ENCODE measurements around the gene BCAP29.

Gene BCAP29

GRCh38 chr7:107606303-107606702 is 26.3 kb downstream of the BCAP29 start:
- Histone ChIP-seq H3K79me1 (ENCODE audit: low read depth, low read length) (no peaks in the 10 kb centered on the region), H2AK5ac (ENCODE audit: low read depth, low read length) (no peak overlapping the region), H2BK12ac (ENCODE audit: low read length) (no peak overlapping the region), H3K23ac (ENCODE audit: low read depth, low read length, poor library complexity) (no peak overlapping the region), H3K4me2 (ENCODE audit: insufficient read depth, low read length, poor library complexity, severe bottlenecking) (no peak overlapping the region), H3K4me1 (ENCODE audit: control insufficient read depth in 2 of 2, insufficient read depth in 1 of 2, low read depth in 1 of 2, low read length in 2 of 2) (no peaks in the 10 kb centered on the region), H4K91ac (ENCODE audit: low read depth, low read length, poor library complexity) (no peak overlapping the region), H3K9me3 (replicated peaks in 1 of 2; ENCODE audit: control insufficient read depth in 2 of 2, insufficient read depth in 1 of 2, low read depth in 1 of 2, low read length in 2 of 2) (no peaks in the 10 kb centered on the region), H4K8ac (ENCODE audit: low read depth, low read length) (no peak overlapping the region), H3K18ac (ENCODE audit: low read length) (no peak overlapping the region), H3K4ac (ENCODE audit: low read length) (no peak overlapping the region), H3K36me3 (replicated peaks in 1 of 2; ENCODE audit: control insufficient read depth in 2 of 2, insufficient read depth in 2 of 2, low read length in 2 of 2) (peaks cover 0 to 40% of the 10 kb centered on the region in 2 donors), H3K4me3 (ENCODE audit: low read length in 2 of 2) (no peak overlapping the region), H2BK120ac (ENCODE audit: low read depth, low read length) (no peak overlapping the region), H3K14ac (ENCODE audit: low read length) (no peak overlapping the region), H2BK15ac (ENCODE audit: low read length) (no peak overlapping the region), H3K27ac (replicated peaks; ENCODE audit: low read length) (no peak overlapping the region), H3K9ac (ENCODE audit: low read depth, low read length, poor library complexity) (no peak overlapping the region), H2BK5ac (ENCODE audit: low read length) (no peak overlapping the region), H3K27me3 (ENCODE audit: control insufficient read depth in 3 of 3, insufficient read depth in 3 of 3, low read depth in 1 of 3, low read length in 3 of 3) (no peaks in the 10 kb centered on the region), H2AFZ (ENCODE audit: low read length) (no peak overlapping the region)
- WGBS, 2 donors (ENCODE audit: extremely low coverage in 2 of 2, insufficient read length in 2 of 2, insufficient replicate concordance in 1 of 2), result no CpG with 5 or more reads among the region's 1 CpG
- DNase-seq (ENCODE audit: low spot score), result no peak

GRCh38 chr7:107609811-107610261 is 29.8 kb downstream of the BCAP29 start:
- H3K9ac ChIP-seq (ENCODE audit: low read depth, low read length, poor library complexity), result no peak overlapping the region
- H3K79me1 ChIP-seq (ENCODE audit: low read depth, low read length), result no peaks in the 10 kb centered on the region
- WGBS, 2 donors (ENCODE audit: extremely low coverage in 2 of 2, insufficient read length in 2 of 2, insufficient replicate concordance in 1 of 2), result no CpG with 5 or more reads among the region's 4 CpGs
- H2AK5ac ChIP-seq (ENCODE audit: low read depth, low read length), result no peak overlapping the region
- no peaks in the 10 kb centered on the region for H3K4me1 ChIP-seq (ENCODE audit: control insufficient read depth in 2 of 2, insufficient read depth in 1 of 2, low read depth in 1 of 2, low read length in 2 of 2)
- no peak overlapping the region for H3K4me3 ChIP-seq (ENCODE audit: low read length in 2 of 2)
- DNase-seq (ENCODE audit: low spot score), result no peak
- no peak overlapping the region for H2BK15ac ChIP-seq (ENCODE audit: low read length)
- H3K27me3 ChIP-seq (ENCODE audit: control insufficient read depth in 3 of 3, insufficient read depth in 3 of 3, low read depth in 1 of 3, low read length in 3 of 3), result no peaks in the 10 kb centered on the region
- no peak overlapping the region for H2BK120ac ChIP-seq (ENCODE audit: low read depth, low read length)
- H2BK5ac ChIP-seq (ENCODE audit: low read length), result no peak overlapping the region
- no peak overlapping the region for H3K14ac ChIP-seq (ENCODE audit: low read length)
- no peak overlapping the region for H2AFZ ChIP-seq (ENCODE audit: low read length)
- no peak overlapping the region for H2BK12ac ChIP-seq (ENCODE audit: low read length)
- H3K27ac ChIP-seq (replicated peaks; ENCODE audit: low read length), result no peak overlapping the region
- no peak overlapping the region for H3K18ac ChIP-seq (ENCODE audit: low read length)
- H4K8ac ChIP-seq (ENCODE audit: low read depth, low read length), result no peak overlapping the region
- H4K91ac ChIP-seq (ENCODE audit: low read depth, low read length, poor library complexity), result no peak overlapping the region
- H3K9me3 ChIP-seq (replicated peaks in 1 of 2; ENCODE audit: control insufficient read depth in 2 of 2, insufficient read depth in 1 of 2, low read depth in 1 of 2, low read length in 2 of 2), result no peaks in the 10 kb centered on the region
- H3K23ac ChIP-seq (ENCODE audit: low read depth, low read length, poor library complexity), result no peak overlapping the region
- peaks cover 2 to 38% of the 10 kb centered on the region in 2 donors for H3K36me3 ChIP-seq (replicated peaks in 1 of 2; ENCODE audit: control insufficient read depth in 2 of 2, insufficient read depth in 2 of 2, low read length in 2 of 2)
- no peak overlapping the region for H3K4me2 ChIP-seq (ENCODE audit: insufficient read depth, low read length, poor library complexity, severe bottlenecking)
- no peak overlapping the region for H3K4ac ChIP-seq (ENCODE audit: low read length)

- Histone ChIP-seq H2AK5ac (ENCODE audit: low read depth, low read length) (no peak overlapping the region), H3K18ac (ENCODE audit: low read length) (no peak overlapping the region), H3K4ac (ENCODE audit: low read length) (no peak overlapping the region), H3K14ac (ENCODE audit: low read length) (no peak overlapping the region), H2BK5ac (ENCODE audit: low read length) (no peak overlapping the region), H3K27me3 (ENCODE audit: control insufficient read depth in 3 of 3, insufficient read depth in 3 of 3, low read depth in 1 of 3, low read length in 3 of 3) (no peaks in the 10 kb centered on the region), H4K8ac (ENCODE audit: low read depth, low read length) (no peak overlapping the region), H4K91ac (ENCODE audit: low read depth, low read length, poor library complexity) (no peak overlapping the region), H3K4me1 (ENCODE audit: control insufficient read depth in 2 of 2, insufficient read depth in 1 of 2, low read depth in 1 of 2, low read length in 2 of 2) (no peaks in the 10 kb centered on the region), H2AFZ (ENCODE audit: low read length) (no peak overlapping the region), H2BK12ac (ENCODE audit: low read length) (no peak overlapping the region), H3K9me3 (replicated peaks in 1 of 2; ENCODE audit: control insufficient read depth in 2 of 2, insufficient read depth in 1 of 2, low read depth in 1 of 2, low read length in 2 of 2) (no peaks in the 10 kb centered on the region), H3K9ac (ENCODE audit: low read depth, low read length, poor library complexity) (no peak overlapping the region), H3K27ac (replicated peaks; ENCODE audit: low read length) (no peak overlapping the region), H3K23ac (ENCODE audit: low read depth, low read length, poor library complexity) (no peak overlapping the region), H2BK120ac (ENCODE audit: low read depth, low read length) (no peak overlapping the region), H3K4me3 (ENCODE audit: low read length in 2 of 2) (no peak overlapping the region), H2BK15ac (ENCODE audit: low read length) (no peak overlapping the region), H3K4me2 (ENCODE audit: insufficient read depth, low read length, poor library complexity, severe bottlenecking) (no peak overlapping the region), H3K79me1 (ENCODE audit: low read depth, low read length) (no peaks in the 10 kb centered on the region), H3K36me3 (replicated peaks in 1 of 2; ENCODE audit: control insufficient read depth in 2 of 2, insufficient read depth in 2 of 2, low read length in 2 of 2) (peaks cover 2 to 38% of the 10 kb centered on the region in 2 donors)
- no CpG with 5 or more reads among the region's 1 CpG for WGBS, 2 donors (ENCODE audit: extremely low coverage in 2 of 2, insufficient read length in 2 of 2, insufficient replicate concordance in 1 of 2)
- DNase-seq (ENCODE audit: low spot score), result no peak
Measured at GRCh38 chr7:107610323-107610722, 30.3 kb downstream of the BCAP29 start.

- Histone ChIP-seq H3K79me1 (ENCODE audit: low read depth, low read length) (no peaks in the 10 kb centered on the region), H3K23ac (ENCODE audit: low read depth, low read length, poor library complexity) (no peak overlapping the region), H3K4me2 (ENCODE audit: insufficient read depth, low read length, poor library complexity, severe bottlenecking) (no peak overlapping the region), H4K91ac (ENCODE audit: low read depth, low read length, poor library complexity) (no peak overlapping the region), H3K4me3 (ENCODE audit: low read length in 2 of 2) (no peak overlapping the region), H3K4ac (ENCODE audit: low read length) (no peak overlapping the region), H3K27ac (replicated peaks; ENCODE audit: low read length) (no peak overlapping the region), H2BK12ac (ENCODE audit: low read length) (no peak overlapping the region), H3K14ac (ENCODE audit: low read length) (no peak overlapping the region), H2AFZ (ENCODE audit: low read length) (no peak overlapping the region), H3K27me3 (ENCODE audit: control insufficient read depth in 3 of 3, insufficient read depth in 3 of 3, low read depth in 1 of 3, low read length in 3 of 3) (no peaks in the 10 kb centered on the region), H3K9me3 (replicated peaks in 1 of 2; ENCODE audit: control insufficient read depth in 2 of 2, insufficient read depth in 1 of 2, low read depth in 1 of 2, low read length in 2 of 2) (no peaks in the 10 kb centered on the region), H3K36me3 (replicated peaks in 1 of 2; ENCODE audit: control insufficient read depth in 2 of 2, insufficient read depth in 2 of 2, low read length in 2 of 2) (peaks cover 2 to 53% of the 10 kb centered on the region in 2 donors), H3K9ac (ENCODE audit: low read depth, low read length, poor library complexity) (no peak overlapping the region), H2BK15ac (ENCODE audit: low read length) (no peak overlapping the region), H2AK5ac (ENCODE audit: low read depth, low read length) (no peak overlapping the region), H4K8ac (ENCODE audit: low read depth, low read length) (no peak overlapping the region), H3K18ac (ENCODE audit: low read length) (no peak overlapping the region), H2BK5ac (ENCODE audit: low read length) (no peak overlapping the region), H2BK120ac (ENCODE audit: low read depth, low read length) (no peak overlapping the region), H3K4me1 (ENCODE audit: control insufficient read depth in 2 of 2, insufficient read depth in 1 of 2, low read depth in 1 of 2, low read length in 2 of 2) (no peaks in the 10 kb centered on the region)
- no peak for DNase-seq (ENCODE audit: low spot score)
- no CpG with 5 or more reads among the region's 1 CpG for WGBS, 2 donors (ENCODE audit: extremely low coverage in 2 of 2, insufficient read length in 2 of 2, insufficient replicate concordance in 1 of 2)
Measured at GRCh38 chr7:107613439-107613838, 33.4 kb downstream of the BCAP29 start.

Data from neuronal stem cell (in vitro differentiated cells).